ENCODE measurements around the gene IL23R. TPM values are rescaled to one million over a fixed set of nuclear protein-coding genes. Genes with fewer than 3 reads are reported as not detected.

IL23R gene
- total RNA-seq, 1 donor from 2014 or later, result 3.1 TPM

DNA sequence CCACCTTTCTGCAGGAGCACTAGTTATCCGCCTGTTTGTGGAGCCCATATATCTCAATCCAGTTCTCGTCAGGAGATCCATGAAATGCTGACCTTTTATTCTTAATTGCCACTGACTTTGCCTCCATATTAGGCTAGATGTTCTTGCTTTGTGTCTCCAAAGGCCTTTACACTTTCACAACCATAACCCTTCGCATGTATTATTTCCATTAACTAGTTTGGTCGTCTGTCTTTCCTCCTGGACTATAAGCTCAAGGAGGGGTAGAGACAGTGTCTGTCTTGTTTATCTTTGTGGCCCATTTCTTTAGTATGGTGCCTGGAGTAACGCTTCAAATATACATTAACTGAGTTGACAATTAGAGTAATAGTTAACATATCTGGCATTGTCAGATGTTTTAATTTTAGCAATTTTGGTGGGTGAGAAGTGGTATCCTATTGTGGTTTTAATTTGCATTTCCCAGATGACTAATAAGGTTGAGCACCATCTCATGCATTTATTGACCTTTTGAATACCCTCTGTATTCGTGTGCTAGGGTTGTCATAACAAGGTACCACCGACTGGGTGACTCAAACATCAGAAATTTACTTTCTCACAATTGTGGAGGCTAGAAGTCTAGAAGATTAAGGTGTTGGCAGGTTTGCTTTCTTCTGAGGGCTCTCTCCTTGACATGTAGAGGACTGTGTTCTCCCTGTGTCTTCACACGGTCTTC lies 119.7 kb downstream of the IL23R start:
- H3K27ac Mint-ChIP-seq, result peak overlapping the region; percentile 80
- H3K4me1 Mint-ChIP-seq, result peaks cover 33% of the 10 kb centered on the region
- no peak for DNase-seq
- H3K4me3 Mint-ChIP-seq, result peak overlapping the region; percentile 4
- intact Hi-C loops (cut with micrococcal nuclease), result loop anchor here (1.0 kb wide), 4 partner anchors 8 to 47 kb away; no protein-coding TSS in a partner anchor
- peaks cover 4% of the 10 kb centered on the region for H3K36me3 Mint-ChIP-seq (ENCODE audit: low read depth)
- H3K9me3 Mint-ChIP-seq, result no peaks in the 10 kb centered on the region
- no peaks in the 10 kb centered on the region for H3K27me3 Mint-ChIP-seq

DNA sequence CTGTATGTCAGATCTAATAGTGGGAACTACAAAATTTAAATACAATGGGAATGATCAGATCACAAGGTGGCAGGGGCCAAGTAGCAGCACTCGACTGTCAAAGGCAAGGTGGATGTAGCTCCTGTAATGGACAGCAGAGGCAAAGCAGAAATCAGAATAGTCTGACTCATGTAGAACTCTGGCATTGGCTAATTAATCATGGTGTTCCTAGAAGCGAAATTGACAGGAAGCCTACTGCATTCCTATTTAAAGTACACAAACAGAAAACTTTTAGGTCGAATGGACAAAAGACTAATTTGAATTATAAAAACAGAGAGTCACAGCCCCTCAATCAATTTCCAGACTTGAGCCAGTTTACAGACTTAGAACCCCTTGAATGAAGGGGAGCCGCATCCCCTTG lies 124.0 kb downstream of the IL23R start:
- DNase-seq, result no peak
- intact Hi-C loops (cut with micrococcal nuclease), result no loop called here
- Mint-ChIP-seq H3K27me3 (no peaks in the 10 kb centered on the region), H3K9me3 (peaks cover 12% of the 10 kb centered on the region), H3K36me3 (ENCODE audit: low read depth) (peaks cover 11% of the 10 kb centered on the region), H3K27ac (no peak overlapping the region), H3K4me3 (no peak overlapping the region), H3K4me1 (peaks cover 55% of the 10 kb centered on the region)

DNA sequence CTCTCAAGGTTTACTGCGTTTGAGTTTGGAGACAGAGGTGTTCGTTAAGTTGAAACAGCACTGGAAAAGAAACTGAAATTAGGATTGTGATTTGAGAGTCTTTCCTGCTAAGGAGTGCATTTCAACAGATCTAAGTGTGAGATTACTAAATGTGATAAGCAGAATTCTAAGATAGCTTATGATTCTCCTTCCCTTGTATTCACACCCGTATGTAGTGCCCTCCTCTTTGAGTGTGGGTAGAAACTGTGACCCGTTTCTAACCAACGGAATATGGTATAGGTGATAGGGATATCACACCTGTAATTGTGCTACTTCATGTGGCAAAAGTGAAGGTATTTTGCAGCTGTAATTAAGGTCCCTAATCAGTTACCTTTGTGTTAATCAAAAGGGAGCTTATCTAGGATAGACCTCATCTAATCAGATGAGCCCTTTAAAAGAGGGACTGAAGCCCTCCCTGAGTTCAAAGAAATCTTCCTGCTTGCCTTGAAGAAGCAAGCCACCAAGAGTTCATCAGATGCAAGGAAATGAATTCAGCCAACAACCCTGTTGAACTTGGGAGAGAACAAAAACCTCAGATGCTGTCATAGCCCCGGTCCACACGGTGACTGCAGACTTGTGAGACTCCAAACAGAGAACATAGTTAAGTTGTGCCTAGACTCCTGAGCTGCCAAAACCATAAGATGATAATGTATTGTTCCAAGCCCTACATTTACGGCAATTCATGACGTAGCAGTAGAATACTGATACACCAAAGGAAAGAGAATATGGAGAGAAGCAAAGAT lies 128.8 kb downstream of the IL23R start:
- H3K27ac Mint-ChIP-seq, result peak overlapping the region; percentile 87

DNA sequence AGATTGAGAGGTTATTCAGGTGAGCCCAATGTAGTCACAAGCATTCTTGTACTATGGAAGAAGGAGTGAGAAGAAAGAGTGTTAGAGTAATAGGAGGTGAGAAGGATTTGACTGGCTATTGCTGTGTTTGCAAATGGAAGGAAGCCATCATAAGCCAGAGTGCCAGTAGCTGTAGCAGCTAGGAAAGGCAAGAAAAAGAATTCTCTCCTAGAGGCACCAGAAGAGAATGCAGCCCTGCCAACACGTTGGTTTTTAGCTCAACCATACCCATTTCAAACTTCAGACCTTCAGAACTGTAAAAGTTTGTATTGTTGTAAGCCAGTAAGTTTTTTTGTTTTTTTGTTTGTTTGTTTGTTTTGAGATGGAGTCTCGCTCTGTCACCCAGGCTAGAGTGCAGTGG lies 132.5 kb downstream of the IL23R start:
- intact Hi-C loops (cut with micrococcal nuclease), result no loop called here
- H3K4me1 Mint-ChIP-seq, result peaks cover 64% of the 10 kb centered on the region
- no peak overlapping the region for H3K27ac Mint-ChIP-seq

More for the DNA sequence above, 128.8 kb downstream of the IL23R start:
- peak; percentile 82 for DNase-seq
- peak overlapping the region; percentile 66 for H3K4me3 Mint-ChIP-seq
- H3K4me1 Mint-ChIP-seq, result peaks cover 50% of the 10 kb centered on the region
- H3K27me3 Mint-ChIP-seq, result no peaks in the 10 kb centered on the region
- peaks cover 18% of the 10 kb centered on the region for H3K9me3 Mint-ChIP-seq
- H3K36me3 Mint-ChIP-seq (ENCODE audit: low read depth), result peaks cover 9% of the 10 kb centered on the region
- intact Hi-C loops (cut with micrococcal nuclease), result loop anchor here (1.0 kb wide), 2 partner anchors 9 kb away; no protein-coding TSS in a partner anchor

DNA sequence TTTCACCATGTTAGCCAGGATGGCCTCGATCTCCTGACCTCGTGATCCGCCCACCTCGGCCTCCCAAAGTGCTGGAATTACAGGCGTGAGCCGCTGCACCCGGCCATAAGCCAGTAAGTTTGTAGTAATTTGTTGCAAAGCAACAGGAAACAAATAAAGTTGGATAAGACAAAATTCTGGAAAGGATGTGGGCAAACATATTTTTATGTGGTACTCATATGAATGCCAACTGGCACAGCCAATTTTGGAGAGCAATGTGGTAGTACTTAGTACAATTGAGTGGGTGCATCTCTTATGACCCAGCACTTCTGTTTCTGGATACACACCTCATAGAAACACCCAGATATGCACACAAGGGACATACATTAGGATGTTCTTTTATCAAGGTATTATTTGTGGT lies 133.0 kb downstream of the IL23R start:
- H3K36me3 Mint-ChIP-seq (ENCODE audit: low read depth), result peaks cover 1% of the 10 kb centered on the region
- no peak overlapping the region for H3K27ac Mint-ChIP-seq
- H3K4me1 Mint-ChIP-seq, result peaks cover 64% of the 10 kb centered on the region
- H3K4me3 Mint-ChIP-seq, result no peak overlapping the region
- H3K9me3 Mint-ChIP-seq, result peaks cover 7% of the 10 kb centered on the region
- H3K27me3 Mint-ChIP-seq, result no peaks in the 10 kb centered on the region
- DNase-seq, result no peak
- intact Hi-C loops (cut with micrococcal nuclease), result no loop called here

More for the DNA sequence above, 132.5 kb downstream of the IL23R start:
- no peak for DNase-seq
- Mint-ChIP-seq H3K27me3 (no peaks in the 10 kb centered on the region), H3K9me3 (peaks cover 7% of the 10 kb centered on the region), H3K4me3 (no peak overlapping the region), H3K36me3 (ENCODE audit: low read depth) (peaks cover 1% of the 10 kb centered on the region)

DNA sequence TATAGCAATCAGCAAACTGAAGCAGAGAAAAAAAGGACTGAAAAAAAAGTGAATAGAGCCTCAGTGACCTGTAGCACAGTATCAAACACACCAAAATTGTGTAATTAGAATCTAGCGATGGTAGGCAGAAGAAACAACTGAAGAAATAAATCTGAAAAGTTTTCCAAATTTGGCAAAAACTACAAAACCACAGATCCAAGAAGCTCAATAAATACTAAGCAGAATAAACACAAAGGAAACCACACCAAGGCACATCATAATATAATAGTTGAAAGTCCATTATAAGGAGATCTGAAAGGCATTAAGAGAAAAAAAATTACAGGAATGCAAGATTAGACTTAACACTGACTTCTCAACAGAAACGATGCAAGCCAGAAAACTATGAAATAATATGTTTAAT lies 134.3 kb downstream of the IL23R start:
- peaks cover 62% of the 10 kb centered on the region for H3K4me1 Mint-ChIP-seq
- H3K27me3 Mint-ChIP-seq, result no peaks in the 10 kb centered on the region
- no peak overlapping the region for H3K27ac Mint-ChIP-seq
- no peaks in the 10 kb centered on the region for H3K36me3 Mint-ChIP-seq (ENCODE audit: low read depth)
- H3K9me3 Mint-ChIP-seq, result peaks cover 4% of the 10 kb centered on the region
- intact Hi-C loops (cut with micrococcal nuclease), result loop anchor here (10.0 kb wide), 2 partner anchors 384 to 926 kb away; partner anchors contain the start of gene GADD45A
- H3K4me3 Mint-ChIP-seq, result no peak overlapping the region
- DNase-seq, result no peak

DNA sequence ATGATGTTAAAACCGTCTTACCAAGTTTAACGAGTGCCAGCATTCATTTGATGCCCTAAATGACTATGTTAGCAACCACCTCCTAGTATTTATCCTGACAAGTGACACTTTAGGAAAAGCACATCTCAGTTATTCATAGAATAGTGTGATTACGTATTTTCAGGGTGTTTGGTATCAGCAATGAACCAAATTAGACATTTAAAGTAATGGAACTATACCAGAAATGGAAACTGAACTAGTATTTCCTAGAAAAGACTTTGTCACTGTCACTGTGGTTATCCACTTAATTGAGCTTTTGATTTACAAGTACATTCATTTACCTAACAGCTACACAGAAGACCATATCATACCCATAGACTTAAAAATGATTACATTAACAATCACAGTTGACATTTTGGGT lies 137.8 kb downstream of the IL23R start:
- intact Hi-C loops (cut with micrococcal nuclease), result loop anchor here (1.0 to 10.0 kb wide), 9 partner anchors 9 to 929 kb away; partner anchors contain the start of gene GADD45A
- H3K9me3 Mint-ChIP-seq, result no peaks in the 10 kb centered on the region
- no peaks in the 10 kb centered on the region for H3K27me3 Mint-ChIP-seq
- H3K4me3 Mint-ChIP-seq, result peak overlapping the region; percentile 77
- H3K36me3 Mint-ChIP-seq (ENCODE audit: low read depth), result peaks cover 8% of the 10 kb centered on the region
- H3K27ac Mint-ChIP-seq, result peak overlapping the region; percentile 94
- H3K4me1 Mint-ChIP-seq, result peaks cover 54% of the 10 kb centered on the region
- DNase-seq, result peak; percentile 62

DNA sequence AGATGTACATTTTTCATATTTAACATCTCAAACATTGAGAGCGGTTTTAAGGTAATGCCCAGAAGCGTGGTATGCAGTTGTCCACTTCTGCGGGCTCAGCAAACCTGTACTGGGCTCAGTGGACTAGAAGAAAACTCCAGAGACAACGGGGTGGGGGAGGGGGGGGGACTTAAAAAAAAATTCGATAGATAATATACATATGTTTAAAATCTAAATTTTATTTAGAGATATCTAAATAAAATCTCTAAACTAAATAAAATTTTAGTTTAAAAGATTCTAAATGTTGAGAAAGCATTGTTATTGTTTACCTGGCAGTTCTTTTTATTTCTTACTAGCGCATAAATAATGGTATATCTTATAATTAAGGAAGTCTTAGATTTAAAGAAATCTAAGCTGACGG lies 140.3 kb downstream of the IL23R start:
- Mint-ChIP-seq H3K9me3 (no peaks in the 10 kb centered on the region), H3K27ac (peak overlapping the region; percentile 98), H3K4me1 (peaks cover 60% of the 10 kb centered on the region), H3K27me3 (no peaks in the 10 kb centered on the region), H3K4me3 (peak overlapping the region; percentile 97), H3K36me3 (ENCODE audit: low read depth) (peaks cover 30% of the 10 kb centered on the region)
- no peak for DNase-seq
- intact Hi-C loops (cut with micrococcal nuclease), result loop anchor here (10.0 kb wide), 2 partner anchors 378 to 932 kb away; partner anchors contain the start of gene GADD45A

DNA sequence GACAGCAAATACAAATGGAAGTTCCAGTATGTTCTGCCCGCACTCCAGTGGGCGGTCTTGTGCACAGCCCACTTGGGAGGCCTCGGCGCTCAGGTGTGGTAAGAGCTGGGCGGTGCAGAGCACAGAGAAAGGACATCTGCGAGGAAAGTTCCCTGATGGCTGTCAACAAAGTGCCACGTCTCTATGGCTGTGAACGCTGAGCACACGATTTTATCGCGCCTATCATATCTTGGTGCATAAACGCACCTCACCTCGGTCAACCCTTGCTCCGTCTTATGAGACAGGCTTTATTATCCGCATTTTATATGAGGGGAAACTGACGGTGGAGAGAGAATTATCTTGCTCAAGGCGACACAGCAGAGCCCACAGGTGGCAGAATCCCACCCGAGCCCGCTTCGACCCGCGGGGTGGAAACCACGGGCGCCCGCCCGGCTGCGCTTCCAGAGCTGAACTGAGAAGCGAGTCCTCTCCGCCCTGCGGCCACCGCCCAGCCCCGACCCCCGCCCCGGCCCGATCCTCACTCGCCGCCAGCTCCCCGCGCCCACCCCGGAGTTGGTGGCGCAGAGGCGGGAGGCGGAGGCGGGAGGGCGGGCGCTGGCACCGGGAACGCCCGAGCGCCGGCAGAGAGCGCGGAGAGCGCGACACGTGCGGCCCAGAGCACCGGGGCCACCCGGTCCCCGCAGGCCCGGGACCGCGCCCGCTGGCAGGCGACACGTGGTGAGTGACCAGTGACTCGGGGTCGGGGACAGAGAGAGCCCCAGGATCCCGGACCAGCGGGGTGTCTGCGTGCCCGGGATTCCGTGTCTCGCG lies 141.2 kb downstream of the IL23R start, which contains the start of gene IL12RB2:
Gene IL12RB2 (plus strand): TSS at position 623 of the 810 bp plus-strand sequence. CDS start 12,496 bp downstream, outside the sequence.
- H3K4me3 Mint-ChIP-seq, result peak within 1 kb of the TSS; percentile 97
- peak within 1 kb of the TSS; percentile 100 for H3K27ac Mint-ChIP-seq
- intact Hi-C loops (cut with micrococcal nuclease), result loop anchor here (1.0 to 10.0 kb wide), 3 partner anchors 123 to 933 kb away; partner anchors contain the start of genes GADD45A and SERBP1
- no peaks in the 10 kb centered on the region for H3K27me3 Mint-ChIP-seq
- H3K4me1 Mint-ChIP-seq, result peaks cover 64% of the 10 kb centered on the region
- peak; percentile 93 for DNase-seq
- H3K36me3 Mint-ChIP-seq (ENCODE audit: low read depth), result peaks cover 39% of the 10 kb centered on the region
- peaks cover 2% of the 10 kb centered on the region for H3K9me3 Mint-ChIP-seq

DNA sequence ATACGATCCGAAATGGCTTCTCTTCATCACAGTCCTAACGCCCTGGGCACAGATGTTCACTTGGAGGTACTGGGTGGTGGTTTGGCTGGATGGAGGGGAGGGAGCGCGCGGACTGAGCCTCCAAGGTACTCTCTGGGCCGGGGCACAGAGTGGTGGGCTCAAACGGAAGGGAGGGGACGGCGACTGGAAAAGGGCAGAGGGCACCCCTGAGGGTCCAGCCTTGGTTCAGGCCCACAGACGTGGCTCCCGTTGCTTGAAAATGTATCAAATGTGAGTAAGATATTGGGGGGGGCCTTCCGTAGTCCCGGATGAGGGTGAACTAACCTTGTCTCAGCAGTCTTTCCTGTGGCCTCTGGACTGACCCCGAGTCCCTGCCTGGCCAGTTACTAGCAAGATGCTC lies 141.9 kb downstream of the IL23R start:
- Mint-ChIP-seq H3K36me3 (ENCODE audit: low read depth) (peaks cover 46% of the 10 kb centered on the region), H3K4me1 (peaks cover 64% of the 10 kb centered on the region), H3K9me3 (peaks cover 4% of the 10 kb centered on the region), H3K27ac (peak overlapping the region; percentile 100), H3K27me3 (no peaks in the 10 kb centered on the region), H3K4me3 (peak overlapping the region; percentile 97)
- DNase-seq, result peak; percentile 81
- intact Hi-C loops (cut with micrococcal nuclease), result loop anchor here (1.0 to 10.0 kb wide), 3 partner anchors 122 to 933 kb away; partner anchors contain the start of genes GADD45A and SERBP1

Other genes with a start within 250 kb of the IL23R start
- 0.26 and 2.7 TPM in 2 replicates for gene DNAI4, start 241.6 kb upstream of the IL23R start, total RNA-seq
- gene MIER1, start 241.5 kb upstream of the IL23R start, total RNA-seq, result 51.8 and 54.9 TPM in 2 replicates
- gene SLC35D1, start 112.3 kb upstream of the IL23R start, total RNA-seq, result 15.9 and 16.1 TPM in 2 replicates
- gene C1orf141, start 31.5 kb upstream of the IL23R start, total RNA-seq, result not detected in 2 replicates
- gene IL12RB2, start 141.4 kb downstream of the IL23R start, total RNA-seq, result 138 and 146 TPM in 2 replicates